Mammary epithelial cell (primary cell): ENCODE data around the gene RSL1D1.

Source experiments
- CTCF ChIP-seq, 2 donors: IDR thresholded peaks in 1 of 2; conservative IDR thresholded peaks in 1 of 2; 2 replicates each; pipeline ENCODE4 v1.5.1; 2011 to 2012; ENCODE audit warnings: inconsistent platforms in 2 of 2, low read length in 2 of 2, mild to moderate bottlenecking in 2 of 2, control low read depth in 1 of 2, low read depth in 1 of 2; ENCODE audit not compliant: insufficient read depth in 1 of 2; ENCODE audit errors: extremely low read depth in 1 of 2
- EZH2 ChIP-seq: IDR thresholded peaks from 2 replicates; pipeline ENCODE4 v1.6.1; 2012; ENCODE audit warnings: low read length, inconsistent platforms, borderline replicate concordance

GRCh38 chr16:11852092-11852809, 909 bp upstream of the RSL1D1 start:
- TF ChIP-seq CTCF (conservative IDR thresholded peaks at IDR 0.05 in 1 of 2, IDR thresholded peaks at IDR 0.05 in 1 of 2; ENCODE audit: extremely low read depth in 1 of 2, insufficient read depth in 1 of 2, low read depth in 1 of 2, low read length in 2 of 2): no peak
- TF ChIP-seq EZH2: no peak
